GM18520 (cell line): Measurements from ENCODE around the gene TNFRSF13B.
A peak's percentile ranks its signal among the peaks of the same experiment; 100 is the strongest.
"Not testable (repeated sequence)": the region's sequence is repeated elsewhere in the genome, so short reads cannot be mapped to it uniquely, and the experiment has no call there.

ENCODE experiments used
- ATAC-seq: cut with Tn5 transposase; IDR thresholded peaks from one replicate; pipeline ENCODE4 v1.9.1; 2021; ENCODE audit not compliant: unreplicated experiment

The TNFRSF13B gene

GRCh38 chr17:17007891-17008290 is 36.0 kb upstream of the TNFRSF13B start:
- ATAC-seq = not testable (repeated sequence)

- not testable (repeated sequence) for ATAC-seq
Measured at GRCh38 chr17:17004997-17005614, 33.2 kb upstream of the TNFRSF13B start.

GRCh38 chr17:17004251-17004996 is 32.5 kb upstream of the TNFRSF13B start:
- no peak for ATAC-seq

- ATAC-seq = not testable (repeated sequence)
Measured at GRCh38 chr17:17002731-17003715, 31.1 kb upstream of the TNFRSF13B start.

- no peak for ATAC-seq
Measured at GRCh38 chr17:17001874-17002520, 30.1 kb upstream of the TNFRSF13B start.

GRCh38 chr17:17001076-17001777 is 29.3 kb upstream of the TNFRSF13B start:
- no peak for ATAC-seq

GRCh38 chr17:16999931-17000625 is 28.2 kb upstream of the TNFRSF13B start:
- ATAC-seq = no peak

- ATAC-seq = peak; percentile 53
Measured at GRCh38 chr17:16997514-16998429, 25.9 kb upstream of the TNFRSF13B start.

GRCh38 chr17:16996726-16997125 is 24.8 kb upstream of the TNFRSF13B start:
- ATAC-seq = not testable (repeated sequence)

- ATAC-seq = no peak
Measured at GRCh38 chr17:16995930-16996329, 24.0 kb upstream of the TNFRSF13B start.

- no peak for ATAC-seq
Measured at GRCh38 chr17:16994631-16995030, 22.7 kb upstream of the TNFRSF13B start.

GRCh38 chr17:16991349-16992009 is 19.6 kb upstream of the TNFRSF13B start:
- ATAC-seq = no peak

GRCh38 chr17:16989953-16990860 is 18.3 kb upstream of the TNFRSF13B start:
- no peak for ATAC-seq

GRCh38 chr17:16989230-16989952 is 17.5 kb upstream of the TNFRSF13B start:
- ATAC-seq = peak; percentile 20

- ATAC-seq = peak; percentile 4
Measured at GRCh38 chr17:16988749-16989229, 16.9 kb upstream of the TNFRSF13B start.
